ENCODE results near the gene STX18.

- no peak for TF ChIP-seq EZH2phosphoT487 (IDR thresholded peaks at IDR 0.05; ENCODE audit: unreplicated experiment)
- TF ChIP-seq CTCF (conservative IDR thresholded peaks at IDR 0.05; ENCODE audit: low read depth in 2 of 2), result peak; percentile 96 to 98
- TF ChIP-seq STAT1 (IDR thresholded peaks at IDR 0.05; ENCODE audit: unreplicated experiment), result no peak
- no peak for TF ChIP-seq JUNB (IDR thresholded peaks at IDR 0.05; ENCODE audit: unreplicated experiment)
- TF ChIP-seq EZH2 (IDR thresholded peaks at IDR 0.05; ENCODE audit: low read depth, unreplicated experiment), result no peak
Observed at GRCh38 chr4:4488405-4489404, 53.1 kb downstream of the STX18 start.
